PFSK-1 (cell line): ENCODE results near the gene SCRT2.

Experiments used
- POLR2AphosphoS5 ChIP-seq: IDR thresholded peaks from 2 replicates; pipeline ENCODE4 v1.6.1; 2012; ENCODE audit warnings: low read depth, mild to moderate bottlenecking, control low read depth, low read length, moderate library complexity
- SIN3A ChIP-seq: IDR thresholded peaks from 2 replicates; pipeline ENCODE4 v1.6.1; 2012; ENCODE audit warnings: mild to moderate bottlenecking, low read length, moderate library complexity, borderline replicate concordance; ENCODE audit not compliant: insufficient read depth
- TAF1 ChIP-seq: IDR thresholded peaks from 2 replicates; pipeline ENCODE4 v1.6.1; 2012; ENCODE audit warnings: low read length, control low read depth, borderline replicate concordance; ENCODE audit not compliant: insufficient read depth
- TF ChIP-seq, protein P1 (sequence below), 2 experiments: IDR thresholded peaks; 2 replicates each; pipeline versions ENCODE4 v1.6.1 to v1.8.0; 2011 to 2012; ENCODE audit warnings: low read depth in 2 of 2, low read length in 2 of 2, control low read depth in 1 of 2, inconsistent platforms in 1 of 2, mild to moderate bottlenecking in 1 of 2, moderate library complexity in 1 of 2; ENCODE audit not compliant: insufficient read depth in 1 of 2

DNA sequence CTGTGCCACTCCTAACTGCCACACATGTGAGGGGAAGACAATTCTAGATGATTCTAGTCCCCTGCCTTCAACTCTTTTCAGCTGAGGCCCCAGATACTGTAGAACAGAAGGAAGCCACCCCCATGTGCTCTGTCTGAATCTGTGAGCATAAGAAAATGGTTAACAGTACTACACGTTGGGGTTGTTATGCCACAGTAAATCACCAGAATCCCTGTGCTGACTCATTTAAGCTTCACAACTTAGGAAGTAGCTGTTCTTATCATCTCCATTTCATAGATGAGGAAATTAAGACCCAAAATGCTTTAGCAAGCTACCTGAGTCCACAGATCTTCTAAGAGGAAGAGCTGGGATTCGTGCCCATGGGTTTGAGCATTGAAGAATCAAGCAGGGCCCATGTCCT, 27.4 kb upstream of the SCRT2 start:
- TF ChIP-seq POLR2AphosphoS5 (no peak), TAF1 (no peak), SIN3A (no peak)
- TF ChIP-seq, protein P1, sequence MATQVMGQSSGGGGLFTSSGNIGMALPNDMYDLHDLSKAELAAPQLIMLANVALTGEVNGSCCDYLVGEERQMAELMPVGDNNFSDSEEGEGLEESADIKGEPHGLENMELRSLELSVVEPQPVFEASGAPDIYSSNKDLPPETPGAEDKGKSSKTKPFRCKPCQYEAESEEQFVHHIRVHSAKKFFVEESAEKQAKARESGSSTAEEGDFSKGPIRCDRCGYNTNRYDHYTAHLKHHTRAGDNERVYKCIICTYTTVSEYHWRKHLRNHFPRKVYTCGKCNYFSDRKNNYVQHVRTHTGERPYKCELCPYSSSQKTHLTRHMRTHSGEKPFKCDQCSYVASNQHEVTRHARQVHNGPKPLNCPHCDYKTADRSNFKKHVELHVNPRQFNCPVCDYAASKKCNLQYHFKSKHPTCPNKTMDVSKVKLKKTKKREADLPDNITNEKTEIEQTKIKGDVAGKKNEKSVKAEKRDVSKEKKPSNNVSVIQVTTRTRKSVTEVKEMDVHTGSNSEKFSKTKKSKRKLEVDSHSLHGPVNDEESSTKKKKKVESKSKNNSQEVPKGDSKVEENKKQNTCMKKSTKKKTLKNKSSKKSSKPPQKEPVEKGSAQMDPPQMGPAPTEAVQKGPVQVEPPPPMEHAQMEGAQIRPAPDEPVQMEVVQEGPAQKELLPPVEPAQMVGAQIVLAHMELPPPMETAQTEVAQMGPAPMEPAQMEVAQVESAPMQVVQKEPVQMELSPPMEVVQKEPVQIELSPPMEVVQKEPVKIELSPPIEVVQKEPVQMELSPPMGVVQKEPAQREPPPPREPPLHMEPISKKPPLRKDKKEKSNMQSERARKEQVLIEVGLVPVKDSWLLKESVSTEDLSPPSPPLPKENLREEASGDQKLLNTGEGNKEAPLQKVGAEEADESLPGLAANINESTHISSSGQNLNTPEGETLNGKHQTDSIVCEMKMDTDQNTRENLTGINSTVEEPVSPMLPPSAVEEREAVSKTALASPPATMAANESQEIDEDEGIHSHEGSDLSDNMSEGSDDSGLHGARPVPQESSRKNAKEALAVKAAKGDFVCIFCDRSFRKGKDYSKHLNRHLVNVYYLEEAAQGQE (IDR thresholded peaks at IDR 0.05; ENCODE audit: insufficient read depth in 1 of 2, low read depth in 2 of 2, low read length in 2 of 2), result no peak
